Left lung (tissue), 10 donors: Measurements from ENCODE around the gene SPTLC3. TPM values are rescaled to one million over a fixed set of nuclear protein-coding genes. Genes with fewer than 3 reads are reported as not detected.
A peak's percentile ranks its signal among the peaks of the same experiment; 100 is the strongest.

ENCODE experiments used
- ATAC-seq: fragments of 200-7000 bp; cut with Tn5 transposase; one replicate; pipeline ENCODE4 v1.9.1; 2020; ENCODE audit warnings: moderate library complexity
- DNase-seq, 4 donors: peaks; one replicate each; pipeline ENCODE4 v3.0.0-alpha.2; 2013 to 2020
- H3K27ac ChIP-seq, 2 donors: fragments of 200-600 bp; sonication (generic) in 1 of 2; one replicate each; pipeline versions ENCODE4 v1.5.0 to v1.8.0; 2020 to 2021
- H3K27me3 ChIP-seq, 2 donors: fragments of 200-600 bp; sonication (generic) in 1 of 2; one replicate each; pipeline versions ENCODE4 v1.5.0 to v1.8.0; 2020 to 2021
- H3K36me3 ChIP-seq, 2 donors: fragments of 200-600 bp; sonication (generic) in 1 of 2; one replicate each; pipeline versions ENCODE4 v1.5.0 to v1.8.0; 2020 to 2021
- H3K4me1 ChIP-seq, 2 donors: fragments of 200-600 bp; one replicate each; pipeline ENCODE4 v1.8.0; 2021
- H3K4me3 ChIP-seq, 2 donors: fragments of 200-600 bp; sonication (generic) in 1 of 2; one replicate each; pipeline versions ENCODE4 v1.5.0 to v1.8.0; 2020 to 2021; ENCODE audit warnings: mild to moderate bottlenecking in 1 of 2
- H3K9me3 ChIP-seq, 2 donors: fragments of 200-600 bp; sonication (generic) in 1 of 2; one replicate each; pipeline versions ENCODE4 v1.5.0 to v1.8.0; 2020 to 2021
- CTCF ChIP-seq, 2 donors: fragments of 200-600 bp; sonication (generic) in 1 of 2; IDR thresholded peaks; one replicate each; pipeline versions ENCODE4 v1.5.0 to v1.8.0; 2021; ENCODE audit warnings: antibody characterized with exemption in 2 of 2
- intact Hi-C, 2 donors: fragments of 100-400 bp; cut with DNase I; formaldehyde crosslinking; loops; one replicate each; pipeline versions ENCODE4 v1.11.2 to v1.14.2; 2022
- polyA plus RNA-seq, 6 donors: library from polyadenylated mRNA; unstranded; fragments of 120-200 nt; gene quantifications; one replicate each; pipeline ENCODE4 v1.2.1, GENCODE V29; 2013; ENCODE audit not compliant: insufficient read length in 6 of 6
- total RNA-seq, 2 donors: library from RNA; stranded (reverse); fragmentation: NEBNext Ultra II Directional; extraction: Animal tissue kit (Norgen Biotek cat#: 25700); gene quantifications; one replicate each; pipeline ENCODE4 v1.2.1, GENCODE V29; 2021
- donor health status: DM: no; HTN: yes; CAD: no.
- donor health status: DM: no; HTN: no; CAD: no.

SPTLC3 gene
- total and polyA plus RNA-seq, 8 donors, result 10.4 to 25.0 (median 13.9) TPM

- H3K36me3 ChIP-seq, result peaks cover 0 to 7% of the 10 kb centered on the region in 2 donors
- H3K27me3 ChIP-seq, result no peaks in the 10 kb centered on the region
- intact Hi-C loops, result no loop called here
- no peak overlapping the region for H3K27ac ChIP-seq
- no peak for DNase-seq
- H3K4me1 ChIP-seq, result no peaks in the 10 kb centered on the region
- H3K4me3 ChIP-seq, result no peak overlapping the region
- TF ChIP-seq CTCF (IDR thresholded peaks at IDR 0.05), result no peak
- no peaks in the 10 kb centered on the region for H3K9me3 ChIP-seq
- no peak for ATAC-seq
Measured at GRCh38 chr20:13089950-13090469, 81.2 kb downstream of the SPTLC3 start.

DNA sequence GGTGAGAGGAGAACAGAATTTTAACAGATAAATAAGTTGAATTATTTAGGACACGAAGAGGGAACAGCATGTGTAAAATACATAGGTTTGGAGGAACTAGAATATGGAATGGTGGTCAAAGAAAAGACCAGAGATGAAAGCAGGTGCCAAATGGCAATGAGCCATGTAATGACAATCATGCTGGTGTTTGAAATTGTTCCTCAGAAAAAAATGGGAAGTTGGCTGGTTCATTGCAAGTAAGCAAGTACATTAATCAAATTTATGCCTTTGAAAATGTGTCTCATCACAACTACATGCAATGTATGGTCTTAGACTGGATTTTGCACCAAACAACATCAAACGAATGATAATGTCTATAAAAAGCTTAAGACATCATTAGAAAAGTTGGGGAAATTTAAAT is 83.3 kb downstream of the SPTLC3 start:
- no peaks in the 10 kb centered on the region for H3K9me3 ChIP-seq
- intact Hi-C loops, result no loop called here
- no peak overlapping the region for H3K4me3 ChIP-seq
- no peak for TF ChIP-seq CTCF (IDR thresholded peaks at IDR 0.05)
- H3K27me3 ChIP-seq, result no peaks in the 10 kb centered on the region
- DNase-seq, result no peak
- H3K27ac ChIP-seq, result no peak overlapping the region
- H3K36me3 ChIP-seq, result peaks cover 0 to 7% of the 10 kb centered on the region in 2 donors
- no peaks in the 10 kb centered on the region for H3K4me1 ChIP-seq
- no peak for ATAC-seq

GRCh38 chr20:13094976-13095375 is 86.2 kb downstream of the SPTLC3 start:
- H3K27me3 ChIP-seq, result no peaks in the 10 kb centered on the region
- H3K27ac ChIP-seq, result no peak overlapping the region
- TF ChIP-seq CTCF (IDR thresholded peaks at IDR 0.05), result no peak
- ATAC-seq, result no peak
- DNase-seq, result peak in 2 of 4 donors; percentile 16 to 28
- no peaks in the 10 kb centered on the region for H3K9me3 ChIP-seq
- H3K4me3 ChIP-seq, result no peak overlapping the region
- intact Hi-C loops, result no loop called here
- H3K4me1 ChIP-seq, result no peaks in the 10 kb centered on the region
- peaks cover 0 to 7% of the 10 kb centered on the region in 2 donors for H3K36me3 ChIP-seq

GRCh38 chr20:13098720-13099355 is 90.1 kb downstream of the SPTLC3 start:
- DNase-seq, result no peak
- no peak for ATAC-seq
- intact Hi-C loops, result no loop called here
- Histone ChIP-seq H3K9me3 (no peaks in the 10 kb centered on the region), H3K4me3 (no peak overlapping the region), H3K36me3 (peaks cover 0 to 7% of the 10 kb centered on the region in 2 donors), H3K27ac (no peak overlapping the region), H3K4me1 (no peaks in the 10 kb centered on the region), H3K27me3 (no peaks in the 10 kb centered on the region)
- no peak for TF ChIP-seq CTCF (IDR thresholded peaks at IDR 0.05)

DNA sequence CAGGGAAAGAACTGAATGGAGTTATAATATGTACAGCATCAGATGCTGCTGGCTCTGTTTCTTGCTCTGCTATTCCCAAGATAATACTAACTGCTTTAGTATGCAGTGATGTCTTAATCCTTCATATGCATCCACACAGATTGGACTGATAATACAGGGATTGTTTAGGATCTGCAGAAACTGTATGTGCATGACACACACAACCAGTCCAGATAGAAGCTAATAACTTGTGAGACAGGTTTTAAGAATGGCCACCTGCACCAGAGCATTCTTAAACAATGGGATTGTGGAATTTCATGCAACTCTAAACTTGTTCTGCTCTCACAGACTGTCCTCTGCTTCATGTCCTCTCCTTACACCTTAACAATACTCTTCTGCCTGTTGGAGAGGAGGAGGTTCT is 90.9 kb downstream of the SPTLC3 start:
- no peaks in the 10 kb centered on the region for H3K4me1 ChIP-seq
- intact Hi-C loops, result no loop called here
- ATAC-seq (no peak), DNase-seq (no peak)
- no peak for TF ChIP-seq CTCF (IDR thresholded peaks at IDR 0.05)
- no peaks in the 10 kb centered on the region for H3K9me3 ChIP-seq
- H3K27me3 ChIP-seq, result no peaks in the 10 kb centered on the region
- H3K27ac ChIP-seq, result no peak overlapping the region
- H3K4me3 ChIP-seq, result no peak overlapping the region
- no peaks in the 10 kb centered on the region for H3K36me3 ChIP-seq
